Natural killer cell (primary cell): Measurements from ENCODE around the gene ZNF726. TPM values are rescaled to one million over a fixed set of nuclear protein-coding genes. Genes with fewer than 3 reads are reported as not detected.
A peak's percentile ranks its signal among the peaks of the same experiment; 100 is the strongest.

Source experiments
- ATAC-seq, 3 donors: fragments of 150-1000 bp in 2 of 3; fragments of 200-7000 bp in 1 of 3; cut with Tn5 transposase; 1 replicate in 1 of 3; 2 replicates in 2 of 3; pipeline ENCODE4 v1.10.0; 2021; ENCODE audit warnings: mild to moderate bottlenecking in 2 of 3, moderate library complexity in 2 of 3
- DNase-seq, 2 donors: peaks; one replicate each; pipeline versions ENCODE4 v3.0.0 to v3.0.0-alpha.2; 2013 to 2021; ENCODE audit warnings: mixed read lengths in 1 of 2
- H3K27ac ChIP-seq: one replicate; pipeline ENCODE4 v1.5.1; 2013; ENCODE audit warnings: mild to moderate bottlenecking, low read length
- H3K27me3 ChIP-seq: one replicate; pipeline ENCODE4 v1.6.1; 2013; ENCODE audit warnings: low read length; ENCODE audit not compliant: control insufficient read depth, insufficient read depth
- H3K36me3 ChIP-seq: one replicate; pipeline ENCODE4 v1.6.1; 2013; ENCODE audit warnings: low read length; ENCODE audit not compliant: control insufficient read depth, insufficient read depth
- H3K4me1 ChIP-seq: one replicate; pipeline ENCODE4 v1.6.1; 2013; ENCODE audit warnings: low read length; ENCODE audit not compliant: control insufficient read depth, insufficient read depth
- H3K4me3 ChIP-seq: one replicate; pipeline ENCODE4 v1.5.1; 2013; ENCODE audit warnings: low read length
- H3K9me3 ChIP-seq: one replicate; pipeline ENCODE4 v1.6.1; 2013; ENCODE audit warnings: low read length; ENCODE audit not compliant: control insufficient read depth, insufficient read depth
- H3K27ac Mint-ChIP-seq, 2 donors: one replicate each; pipeline ENCODE4 v1.8.0; 2022; ENCODE audit warnings: mild to moderate bottlenecking in 2 of 2, mixed read lengths in 2 of 2, moderate library complexity in 1 of 2
- H3K27me3 Mint-ChIP-seq, 2 donors: one replicate each; pipeline ENCODE4 v1.8.0; 2022; ENCODE audit warnings: low read depth in 2 of 2, mixed read lengths in 2 of 2
- H3K36me3 Mint-ChIP-seq: one replicate; pipeline ENCODE4 v1.8.0; 2022; ENCODE audit warnings: mixed read lengths
- H3K4me1 Mint-ChIP-seq, 2 donors: one replicate each; pipeline ENCODE4 v1.8.0; 2022; ENCODE audit warnings: mixed read lengths in 2 of 2
- H3K4me3 Mint-ChIP-seq: one replicate; pipeline ENCODE4 v1.8.0; 2022; ENCODE audit warnings: mild to moderate bottlenecking, moderate library complexity, mixed read lengths
- H3K9me3 Mint-ChIP-seq, 2 donors: one replicate each; pipeline ENCODE4 v1.8.0; 2022; ENCODE audit warnings: mixed read lengths in 2 of 2
- WGBS: methylation state at CpG from one replicate; pipeline ENCODE4 v1.1.7; 2013; ENCODE audit warnings: missing lambda C conversion rate; ENCODE audit not compliant: insufficient coverage; 5-methylcytosine and 5-hydroxymethylcytosine counted together
- intact Hi-C: fragments of 100-400 bp; cut with micrococcal nuclease; formaldehyde crosslinking; loops from one replicate; pipeline ENCODE4 v1.14.2; 2022
- total RNA-seq, 4 donors: library from RNA; stranded (reverse); fragments of 120-200 nt in 1 of 4; gene quantifications; one replicate each; pipeline versions ENCODE4 v1.2.3 to v1.2.4, GENCODE V29; 2013 to 2022
- TF ChIP-seq, protein P1 (sequence below): fragments of 200-600 bp; IDR thresholded peaks from one replicate; pipeline ENCODE4 v1.8.0; 2022; ENCODE audit warnings: antibody characterized with exemption

ZNF726 gene
- total RNA-seq, 3 donors from 2014 or later (not counting 1 experiment from before 2014, with no cell fraction given): 4.8 to 6.4 (median 5.8) TPM

GRCh38 chr19:23908165-23908564 is 6.5 kb upstream of the ZNF726 start:
- no peak for ATAC-seq
- Mint-ChIP-seq H3K9me3 (peaks cover 0 to 2% of the 10 kb centered on the region in 2 donors), H3K36me3 (no peaks in the 10 kb centered on the region), H3K27ac (no peak overlapping the region), H3K4me3 (no peak overlapping the region), H3K4me1 (no peaks in the 10 kb centered on the region), H3K27me3 (no peaks in the 10 kb centered on the region)
- DNase-seq: no peak
- intact Hi-C loops: no loop called here
- H3K36me3 ChIP-seq: no peaks in the 10 kb centered on the region
- H3K27me3 ChIP-seq: no peaks in the 10 kb centered on the region
- H3K4me3 ChIP-seq: no peak overlapping the region
- peaks cover 4% of the 10 kb centered on the region for H3K9me3 ChIP-seq
- TF ChIP-seq, protein P1, sequence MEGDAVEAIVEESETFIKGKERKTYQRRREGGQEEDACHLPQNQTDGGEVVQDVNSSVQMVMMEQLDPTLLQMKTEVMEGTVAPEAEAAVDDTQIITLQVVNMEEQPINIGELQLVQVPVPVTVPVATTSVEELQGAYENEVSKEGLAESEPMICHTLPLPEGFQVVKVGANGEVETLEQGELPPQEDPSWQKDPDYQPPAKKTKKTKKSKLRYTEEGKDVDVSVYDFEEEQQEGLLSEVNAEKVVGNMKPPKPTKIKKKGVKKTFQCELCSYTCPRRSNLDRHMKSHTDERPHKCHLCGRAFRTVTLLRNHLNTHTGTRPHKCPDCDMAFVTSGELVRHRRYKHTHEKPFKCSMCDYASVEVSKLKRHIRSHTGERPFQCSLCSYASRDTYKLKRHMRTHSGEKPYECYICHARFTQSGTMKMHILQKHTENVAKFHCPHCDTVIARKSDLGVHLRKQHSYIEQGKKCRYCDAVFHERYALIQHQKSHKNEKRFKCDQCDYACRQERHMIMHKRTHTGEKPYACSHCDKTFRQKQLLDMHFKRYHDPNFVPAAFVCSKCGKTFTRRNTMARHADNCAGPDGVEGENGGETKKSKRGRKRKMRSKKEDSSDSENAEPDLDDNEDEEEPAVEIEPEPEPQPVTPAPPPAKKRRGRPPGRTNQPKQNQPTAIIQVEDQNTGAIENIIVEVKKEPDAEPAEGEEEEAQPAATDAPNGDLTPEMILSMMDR: no peak
- H3K27ac ChIP-seq: no peak overlapping the region
- no peaks in the 10 kb centered on the region for H3K4me1 ChIP-seq

DNA sequence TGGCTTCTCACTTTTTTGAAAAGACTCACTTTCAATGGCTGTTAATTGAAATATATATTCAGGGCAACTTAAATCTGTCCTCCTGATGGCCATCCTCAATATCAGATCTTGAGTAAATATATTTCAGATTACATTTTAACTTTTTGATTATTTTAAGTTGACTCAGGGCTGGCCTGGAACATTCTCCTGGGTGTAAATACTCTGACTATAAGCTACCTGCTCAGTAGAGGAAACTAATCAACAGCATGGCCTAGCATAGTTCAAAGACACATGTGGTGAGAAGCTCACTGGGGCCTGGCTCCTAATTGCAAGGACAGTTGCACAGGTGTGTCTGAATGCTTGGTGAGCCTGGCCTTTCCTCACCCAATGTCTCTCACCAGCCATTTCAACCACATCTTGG is 5.5 kb upstream of the ZNF726 start:
- no peak for DNase-seq
- no peak overlapping the region for H3K27ac Mint-ChIP-seq
- peaks cover 3% of the 10 kb centered on the region for H3K4me1 ChIP-seq
- H3K9me3 Mint-ChIP-seq: peaks cover 0 to 2% of the 10 kb centered on the region in 2 donors
- no peaks in the 10 kb centered on the region for H3K27me3 Mint-ChIP-seq
- H3K4me1 Mint-ChIP-seq: no peaks in the 10 kb centered on the region
- no peaks in the 10 kb centered on the region for H3K36me3 ChIP-seq
- no peak for ATAC-seq
- peaks cover 4% of the 10 kb centered on the region for H3K9me3 ChIP-seq
- H3K36me3 Mint-ChIP-seq: no peaks in the 10 kb centered on the region
- no peak overlapping the region for H3K4me3 Mint-ChIP-seq
- H3K4me3 ChIP-seq: no peak overlapping the region
- TF ChIP-seq, protein P1: no peak
- H3K27ac ChIP-seq: no peak overlapping the region
- H3K27me3 ChIP-seq: no peaks in the 10 kb centered on the region
- intact Hi-C loops: no loop called here

DNA sequence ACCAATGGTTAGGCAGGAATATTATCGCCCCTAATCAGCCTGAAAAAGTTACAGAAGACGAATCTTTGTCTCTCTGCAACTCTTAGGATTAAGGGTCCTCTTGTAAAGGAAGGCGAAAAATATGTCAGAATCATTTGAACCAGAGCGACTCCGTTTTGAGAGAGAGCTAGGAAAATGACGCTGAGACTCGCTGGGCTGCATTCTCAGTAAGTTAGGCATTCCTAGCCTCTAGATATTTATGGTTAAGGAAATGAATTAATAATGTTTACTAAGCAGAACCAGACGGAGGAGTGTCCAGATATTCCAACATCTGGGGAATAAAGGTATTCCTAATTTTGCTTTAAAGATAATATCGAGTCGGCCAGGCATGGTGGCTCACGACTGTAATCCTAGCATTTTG is 755 bp upstream of the ZNF726 start:
- peak overlapping the region; percentile 86 to 94 for H3K27ac Mint-ChIP-seq
- no peak for ATAC-seq
- peaks cover 0 to 9% of the 10 kb centered on the region in 2 donors for H3K4me1 Mint-ChIP-seq
- no peaks in the 10 kb centered on the region for H3K36me3 Mint-ChIP-seq
- Histone ChIP-seq H3K4me1 (peaks cover 13% of the 10 kb centered on the region), H3K36me3 (no peaks in the 10 kb centered on the region), H3K9me3 (no peaks in the 10 kb centered on the region), H3K27ac (no peak overlapping the region), H3K27me3 (no peaks in the 10 kb centered on the region), H3K4me3 (peak overlapping the region; percentile 57)
- WGBS: 97% methylated on average over 11 of the region's 11 CpGs
- peak overlapping the region; percentile 95 for H3K4me3 Mint-ChIP-seq
- H3K9me3 Mint-ChIP-seq: no peaks in the 10 kb centered on the region
- H3K27me3 Mint-ChIP-seq: no peaks in the 10 kb centered on the region
- DNase-seq: no peak
- TF ChIP-seq, protein P1: no peak
- intact Hi-C loops: loop anchor here (2.0 to 10.0 kb wide), 3 partner anchors 151 to 229 kb away; partner anchors contain the start of genes ZNF254 and ZNF675

GRCh38 chr19:23916991-23917390 is 2.3 kb downstream of the ZNF726 start:
- intact Hi-C loops: loop anchor here (10.0 kb wide), 2 partner anchors 168 to 232 kb away; partner anchors contain the start of genes ZNF254 and ZNF675
- no peaks in the 10 kb centered on the region for H3K27me3 ChIP-seq
- no peaks in the 10 kb centered on the region for H3K27me3 Mint-ChIP-seq
- H3K27ac Mint-ChIP-seq: no peak overlapping the region
- no peaks in the 10 kb centered on the region for H3K36me3 ChIP-seq
- ATAC-seq (no peak), DNase-seq (no peak)
- no peak overlapping the region for H3K4me3 Mint-ChIP-seq
- no peaks in the 10 kb centered on the region for H3K9me3 Mint-ChIP-seq
- H3K4me1 ChIP-seq: peaks cover 13% of the 10 kb centered on the region
- TF ChIP-seq, protein P1: no peak
- no peak overlapping the region for H3K4me3 ChIP-seq
- H3K36me3 Mint-ChIP-seq: peaks cover 13% of the 10 kb centered on the region
- no peak overlapping the region for H3K27ac ChIP-seq
- no peaks in the 10 kb centered on the region for H3K9me3 ChIP-seq
- peaks cover 0 to 9% of the 10 kb centered on the region in 2 donors for H3K4me1 Mint-ChIP-seq
